Naive thymus-derived CD4-positive, alpha-beta T cell (primary cell): ENCODE measurements around the gene TCN2. TPM values are rescaled to one million over a fixed set of nuclear protein-coding genes. Genes with fewer than 3 reads are reported as not detected.
A peak's percentile ranks its signal among the peaks of the same experiment; 100 is the strongest.

ENCODE experiments used
- ATAC-seq: fragments of 150-1000 bp; cut with Tn5 transposase; 2 replicates; pipeline ENCODE4 v1.10.0; 2021; ENCODE audit warnings: mild to moderate bottlenecking, moderate library complexity
- CTCF ChIA-PET: fragments of 350-600 bp; sonication (Branson Sonifier 250); formaldehyde crosslinking; loops from one replicate; lab custom pipeline; 2021; ENCODE audit warnings: antibody characterized with exemption; lab: Charles Lee
- POLR2A ChIA-PET: fragments of 350-600 bp; sonication (Branson Sonifier 250); formaldehyde crosslinking; loops from one replicate; lab custom pipeline; 2021; ENCODE audit warnings: antibody characterized with exemption, inconsistent platforms; lab: Charles Lee
- DNase-seq, 9 donors: peaks; one replicate each; pipeline versions ENCODE4 v3.0.0 to v3.0.0-alpha.2; 2020 to 2022; ENCODE audit warnings: mixed read lengths in 1 of 9
- H3K27ac ChIP-seq: one replicate; pipeline ENCODE4 v1.7.0; 2013; ENCODE audit warnings: mild to moderate bottlenecking, low read depth, low read length, moderate library complexity
- H3K27me3 ChIP-seq, 2 donors: one replicate each; pipeline ENCODE4 v1.7.0; 2013; ENCODE audit warnings: low read length in 2 of 2, mild to moderate bottlenecking in 2 of 2, moderate library complexity in 2 of 2; ENCODE audit not compliant: control insufficient read depth in 2 of 2, insufficient read depth in 2 of 2
- H3K36me3 ChIP-seq, 3 experiments: 1 replicate in 2 of 3; 2 replicates in 1 of 3; pipeline ENCODE4 v1.7.0; 2013; ENCODE audit warnings: low read length in 3 of 3, mild to moderate bottlenecking in 3 of 3, moderate library complexity in 1 of 3; ENCODE audit not compliant: insufficient read depth in 3 of 3, control insufficient read depth in 2 of 3
- H3K4me1 ChIP-seq, 2 donors: one replicate each; pipeline ENCODE4 v1.7.0; 2013; ENCODE audit warnings: low read length in 2 of 2, mild to moderate bottlenecking in 2 of 2, moderate library complexity in 1 of 2; ENCODE audit not compliant: control insufficient read depth in 2 of 2, insufficient read depth in 2 of 2
- H3K4me3 ChIP-seq: 2 replicates; pipeline ENCODE4 v1.7.0; 2013; ENCODE audit warnings: mild to moderate bottlenecking, low read length
- H3K9me3 ChIP-seq, 3 experiments: 1 replicate in 2 of 3; 2 replicates in 1 of 3; pipeline ENCODE4 v1.7.0; 2013; ENCODE audit warnings: low read length in 3 of 3; ENCODE audit not compliant: control insufficient read depth in 2 of 3
- H3K27ac Mint-ChIP-seq, 9 donors: one replicate each; pipeline ENCODE4 v1.8.0; 2020 to 2022; ENCODE audit warnings: mixed read lengths in 9 of 9, mild to moderate bottlenecking in 8 of 9, moderate library complexity in 5 of 9, inconsistent platforms in 2 of 9
- H3K27me3 Mint-ChIP-seq, 5 donors: one replicate each; pipeline ENCODE4 v1.8.0; 2021 to 2022; ENCODE audit warnings: mixed read lengths in 5 of 5, mild to moderate bottlenecking in 1 of 5
- H3K36me3 Mint-ChIP-seq, 5 donors: one replicate each; pipeline ENCODE4 v1.8.0; 2020 to 2022; ENCODE audit warnings: mixed read lengths in 5 of 5, mild to moderate bottlenecking in 3 of 5, inconsistent platforms in 1 of 5
- H3K4me1 Mint-ChIP-seq, 7 donors: one replicate each; pipeline ENCODE4 v1.8.0; 2020 to 2022; ENCODE audit warnings: mixed read lengths in 7 of 7, mild to moderate bottlenecking in 3 of 7, inconsistent platforms in 1 of 7
- H3K4me3 Mint-ChIP-seq, 10 donors: one replicate each; pipeline ENCODE4 v1.8.0; 2020 to 2022; ENCODE audit warnings: mild to moderate bottlenecking in 10 of 10, mixed read lengths in 10 of 10, moderate library complexity in 6 of 10, inconsistent platforms in 2 of 10
- H3K9me3 Mint-ChIP-seq, 11 donors: one replicate each; pipeline ENCODE4 v1.8.0; 2020 to 2022; ENCODE audit warnings: mixed read lengths in 11 of 11, mild to moderate bottlenecking in 4 of 11, inconsistent platforms in 1 of 11, moderate library complexity in 1 of 11
- intact Hi-C, 2 donors: fragments of 100-400 bp; cut with micrococcal nuclease; formaldehyde crosslinking; loops; one replicate each; pipeline ENCODE4 v1.15.1; 2023
- polyA plus RNA-seq, 2 donors: library from polyadenylated mRNA; unstranded; fragments of 300-500 nt; fragmentation: Illumina TruSeq; gene quantifications; one replicate each; pipeline ENCODE4 v1.2.3, GENCODE V29; 2021
- total RNA-seq, 6 experiments: library from RNA in 5 of 6; stranded (reverse) in 5 of 6; gene quantifications; 1 replicate in 5 of 6; 2 replicates in 1 of 6; pipeline ENCODE4 v1.2.3 and lab custom pipeline; 2021 to 2026

The TCN2 gene
- total and polyA plus RNA-seq, 7 experiments from 2014 or later, result 0.57 to 8.9 (median 0.80) TPM

- Histone ChIP-seq H3K9me3 (no peaks in the 10 kb centered on the region), H3K27ac (no peak overlapping the region), H3K4me3 (no peak overlapping the region), H3K36me3 (peaks cover 0 to 48% (median 17%) of the 10 kb centered on the region in 3 experiments), H3K4me1 (no peaks in the 10 kb centered on the region), H3K27me3 (no peaks in the 10 kb centered on the region)
- POLR2A ChIA-PET, result interaction anchor here (0.7 kb wide), 1 partner anchor 25 kb away, joined by 3 read pairs; no protein-coding TSS in a partner anchor
- peaks cover 0 to 1% (median 0%) of the 10 kb centered on the region in 11 donors for H3K9me3 Mint-ChIP-seq
- DNase-seq (no peak), ATAC-seq (peak; percentile 3)
- H3K4me3 Mint-ChIP-seq, result peak overlapping the region in 1 of 10 donors; percentile 23
- intact Hi-C loops, result no loop called here
- H3K4me1 Mint-ChIP-seq, result peaks cover 0 to 13% (median 3%) of the 10 kb centered on the region in 7 donors
- CTCF ChIA-PET, result interaction anchor here (0.6 kb wide), 1 partner anchor 350 kb away, joined by 3 read pairs; no protein-coding TSS in a partner anchor
- peaks cover 0 to 16% (median 0%) of the 10 kb centered on the region in 5 donors for H3K27me3 Mint-ChIP-seq
- H3K36me3 Mint-ChIP-seq, result peaks cover 5 to 42% (median 20%) of the 10 kb centered on the region in 5 donors
- H3K27ac Mint-ChIP-seq, result no peak overlapping the region
These were observed 31.8 kb upstream of the TCN2 start for GRCh38 chr22:30574997-30575671.

- peaks cover 5 to 48% (median 22%) of the 10 kb centered on the region in 5 donors for H3K36me3 Mint-ChIP-seq
- CTCF ChIA-PET, result no interaction called here
- H3K4me1 ChIP-seq, result no peaks in the 10 kb centered on the region
These were observed 31.1 kb upstream of the TCN2 start for GRCh38 chr22:30575859-30576258.

GRCh38 chr22:30578481-30578880 is 28.5 kb upstream of the TCN2 start:
- CTCF ChIA-PET, result no interaction called here
- DNase-seq, result no peak
- Mint-ChIP-seq H3K9me3 (peaks cover 0 to 1% (median 0%) of the 10 kb centered on the region in 11 donors), H3K4me3 (no peak overlapping the region), H3K27me3 (peaks cover 0 to 9% (median 0%) of the 10 kb centered on the region in 5 donors), H3K4me1 (peaks cover 0 to 13% (median 3%) of the 10 kb centered on the region in 7 donors), H3K27ac (no peak overlapping the region), H3K36me3 (peaks cover 5 to 62% (median 27%) of the 10 kb centered on the region in 5 donors)
- Histone ChIP-seq H3K4me3 (no peak overlapping the region), H3K27me3 (no peaks in the 10 kb centered on the region), H3K36me3 (peaks cover 0 to 82% (median 50%) of the 10 kb centered on the region in 3 experiments), H3K9me3 (no peaks in the 10 kb centered on the region), H3K27ac (no peak overlapping the region), H3K4me1 (no peaks in the 10 kb centered on the region)
- POLR2A ChIA-PET, result no interaction called here
- intact Hi-C loops, result no loop called here
- no peak for ATAC-seq

More at GRCh38 chr22:30575859-30576258, 31.1 kb upstream of the TCN2 start:
- H3K27me3 ChIP-seq, result no peaks in the 10 kb centered on the region
- intact Hi-C loops, result no loop called here
- no peaks in the 10 kb centered on the region for H3K9me3 ChIP-seq
- no peak overlapping the region for H3K4me3 ChIP-seq
- ATAC-seq, result no peak
- peak overlapping the region in 3 of 9 donors; percentile 14 to 53 (median 43) for H3K27ac Mint-ChIP-seq
- H3K9me3 Mint-ChIP-seq, result peaks cover 0 to 1% (median 0%) of the 10 kb centered on the region in 11 donors
- POLR2A ChIA-PET, result no interaction called here
- H3K4me1 Mint-ChIP-seq, result peaks cover 0 to 13% (median 3%) of the 10 kb centered on the region in 7 donors
- H3K27me3 Mint-ChIP-seq, result peaks cover 0 to 16% (median 0%) of the 10 kb centered on the region in 5 donors
- no peak for DNase-seq
- H3K36me3 ChIP-seq, result peaks cover 0 to 55% (median 24%) of the 10 kb centered on the region in 3 experiments
- H3K27ac ChIP-seq, result no peak overlapping the region
- no peak overlapping the region for H3K4me3 Mint-ChIP-seq

GRCh38 chr22:30580896-30581295 is 26.1 kb upstream of the TCN2 start:
- H3K9me3 ChIP-seq, result no peaks in the 10 kb centered on the region
- no peak for ATAC-seq
- no peaks in the 10 kb centered on the region for H3K4me1 ChIP-seq
- ChIA-PET POLR2A (interaction anchor here (1.5 kb wide), 1 partner anchor 11 kb away, joined by 4 read pairs; the partner anchor contains the start of gene PES1), CTCF (no interaction called here)
- peaks cover 0 to 1% (median 0%) of the 10 kb centered on the region in 11 donors for H3K9me3 Mint-ChIP-seq
- no peak overlapping the region for H3K27ac Mint-ChIP-seq
- no peak for DNase-seq
- H3K4me1 Mint-ChIP-seq, result peaks cover 0 to 5% (median 2%) of the 10 kb centered on the region in 7 donors
- no peak overlapping the region for H3K27ac ChIP-seq
- H3K36me3 ChIP-seq, result peaks cover 6 to 99% (median 63%) of the 10 kb centered on the region in 3 experiments
- intact Hi-C loops, result no loop called here
- peaks cover 5 to 77% (median 28%) of the 10 kb centered on the region in 5 donors for H3K36me3 Mint-ChIP-seq
- no peaks in the 10 kb centered on the region for H3K27me3 ChIP-seq
- no peaks in the 10 kb centered on the region for H3K27me3 Mint-ChIP-seq
- no peak overlapping the region for H3K4me3 ChIP-seq
- H3K4me3 Mint-ChIP-seq, result no peak overlapping the region

GRCh38 chr22:30582051-30582450 is 24.9 kb upstream of the TCN2 start:
- no peaks in the 10 kb centered on the region for H3K27me3 Mint-ChIP-seq
- DNase-seq (no peak), ATAC-seq (no peak)
- no peaks in the 10 kb centered on the region for H3K9me3 ChIP-seq
- peaks cover 6 to 99% (median 72%) of the 10 kb centered on the region in 3 experiments for H3K36me3 ChIP-seq
- peaks cover 6 to 77% (median 35%) of the 10 kb centered on the region in 5 donors for H3K36me3 Mint-ChIP-seq
- H3K4me3 ChIP-seq, result no peak overlapping the region
- CTCF ChIA-PET, result no interaction called here
- peaks cover 0 to 4% (median 0%) of the 10 kb centered on the region in 7 donors for H3K4me1 Mint-ChIP-seq
- intact Hi-C loops, result no loop called here
- H3K4me3 Mint-ChIP-seq, result no peak overlapping the region
- H3K27ac Mint-ChIP-seq, result no peak overlapping the region
- H3K27ac ChIP-seq, result no peak overlapping the region
- no peaks in the 10 kb centered on the region for H3K27me3 ChIP-seq
- POLR2A ChIA-PET, result interaction anchor here (1.0 kb wide), 1 partner anchor 8 kb away, joined by 3 read pairs; no protein-coding TSS in a partner anchor
- H3K4me1 ChIP-seq, result no peaks in the 10 kb centered on the region
- no peaks in the 10 kb centered on the region for H3K9me3 Mint-ChIP-seq

- no peak overlapping the region for H3K27ac Mint-ChIP-seq
- Histone ChIP-seq H3K27me3 (no peaks in the 10 kb centered on the region), H3K36me3 (peaks cover 10 to 99% (median 75%) of the 10 kb centered on the region in 3 experiments), H3K27ac (no peak overlapping the region), H3K4me3 (no peak overlapping the region), H3K9me3 (no peaks in the 10 kb centered on the region), H3K4me1 (no peaks in the 10 kb centered on the region)
- peaks cover 0 to 4% (median 0%) of the 10 kb centered on the region in 7 donors for H3K4me1 Mint-ChIP-seq
- intact Hi-C loops, result no loop called here
- no peak overlapping the region for H3K4me3 Mint-ChIP-seq
- H3K27me3 Mint-ChIP-seq, result no peaks in the 10 kb centered on the region
- ChIA-PET POLR2A (interaction anchor here (1.0 kb wide), 1 partner anchor 7 kb away, joined by 3 read pairs; no protein-coding TSS in a partner anchor), CTCF (no interaction called here)
- peaks cover 11 to 76% (median 34%) of the 10 kb centered on the region in 5 donors for H3K36me3 Mint-ChIP-seq
- H3K9me3 Mint-ChIP-seq, result no peaks in the 10 kb centered on the region
- ATAC-seq, result no peak
- no peak for DNase-seq
These were observed 24.0 kb upstream of the TCN2 start for GRCh38 chr22:30582788-30583545.
